Small intestine (tissue), 7 donors: ENCODE measurements around the gene INTS1. TPM values are rescaled to one million over a fixed set of nuclear protein-coding genes. Genes with fewer than 3 reads are reported as not detected.
A peak's percentile ranks its signal among the peaks of the same experiment; 100 is the strongest.

Source experiments
- DNase-seq, 2 donors: peaks; one replicate each; pipeline versions ENCODE4 v3.0.0 to v3.0.0-alpha.2; 2013
- FAIRE-seq: peaks from 2 replicates; lab custom pipeline; 2012; peaks lifted over from hg19 to GRCh38; lab: Jason Lieb, UNC
- H3K27ac ChIP-seq, 3 donors: one replicate each; pipeline ENCODE4 v1.5.1; 2013; ENCODE audit warnings: low read length in 2 of 3, mild to moderate bottlenecking in 2 of 3, control low read depth in 1 of 3, inconsistent platforms in 1 of 3, low read depth in 1 of 3, moderate library complexity in 1 of 3
- H3K27me3 ChIP-seq, 3 donors: one replicate each; pipeline ENCODE4 v1.6.1; 2013; ENCODE audit warnings: low read length in 3 of 3, inconsistent platforms in 1 of 3; ENCODE audit not compliant: control insufficient read depth in 3 of 3, insufficient read depth in 3 of 3
- H3K36me3 ChIP-seq, 3 donors: one replicate each; pipeline ENCODE4 v1.6.1; 2013; ENCODE audit warnings: low read length in 3 of 3, inconsistent platforms in 1 of 3, low read depth in 1 of 3, mild to moderate bottlenecking in 1 of 3, moderate library complexity in 1 of 3; ENCODE audit not compliant: control insufficient read depth in 3 of 3, insufficient read depth in 2 of 3
- H3K4me1 ChIP-seq, 3 donors: one replicate each; pipeline ENCODE4 v1.6.1; 2013; ENCODE audit warnings: low read length in 2 of 3, inconsistent platforms in 1 of 3, low read depth in 1 of 3, mild to moderate bottlenecking in 1 of 3, moderate library complexity in 1 of 3; ENCODE audit not compliant: control insufficient read depth in 3 of 3, insufficient read depth in 2 of 3
- H3K4me3 ChIP-seq, 3 donors: one replicate each; pipeline ENCODE4 v1.5.1; 2013; ENCODE audit warnings: low read length in 3 of 3, control low read depth in 1 of 3, inconsistent platforms in 1 of 3, low read depth in 1 of 3, mild to moderate bottlenecking in 1 of 3, moderate library complexity in 1 of 3
- H3K9me3 ChIP-seq, 2 donors: one replicate each; pipeline ENCODE4 v1.6.1; 2013; ENCODE audit warnings: low read depth in 1 of 2, low read length in 1 of 2; ENCODE audit not compliant: control insufficient read depth in 2 of 2, insufficient read depth in 1 of 2
- WGBS, 3 donors: extraction: QIAGEN DNeasy Blood & Tissue Kit; methylation state at CpG; one replicate each; pipeline ENCODE4 v1.1.7; 2013; 5-methylcytosine and 5-hydroxymethylcytosine counted together
- polyA plus RNA-seq, 4 donors: library from polyadenylated mRNA; stranded (reverse) in 3 of 4; unstranded in 1 of 4; fragments of 200-250 nt in 3 of 4; fragments of 120-200 nt in 1 of 4; gene quantifications; one replicate each; pipeline versions ENCODE4 v1.2.1 to v1.2.3, GENCODE V29; 2013
- donor health status: healthy with polysubstance abuse.
- donor health status: control.
- donor health status: control.
- donor health status: Bipolar disorder and iron deficiency.
- donor health status: healthy.

The INTS1 gene
- polyA plus RNA-seq, 4 donors, result 48.9 to 83.2 (median 68.9) TPM

GRCh38 chr7:1458683-1459511 is 45.3 kb downstream of the INTS1 start, which contains the start of gene MICALL2:
TSS of gene MICALL2 (minus strand) at chr7:1459470. CDS start at chr7:1459326, 144 bp downstream.
- no peak for FAIRE-seq
- Histone ChIP-seq H3K27ac (peak within 1 kb of the TSS; percentile 94 to 95 (median 95)), H3K27me3 (no peaks in the 10 kb centered on the region), H3K36me3 (peaks cover 0 to 16% (median 0%) of the 10 kb centered on the region in 3 donors), H3K9me3 (no peaks in the 10 kb centered on the region), H3K4me1 (peaks cover 0 to 82% (median 3%) of the 10 kb centered on the region in 3 donors), H3K4me3 (peak within 1 kb of the TSS; percentile 52 to 84 (median 80))
- 0 to 3% (median 2%) methylated on average over 52 to 69 of the region's 69 CpGs for WGBS, 3 donors
- peak; percentile 61 to 74 for DNase-seq

- peaks cover 0 to 23% (median 0%) of the 10 kb centered on the region in 3 donors for H3K36me3 ChIP-seq
- peaks cover 0 to 74% (median 2%) of the 10 kb centered on the region in 3 donors for H3K4me1 ChIP-seq
- no peaks in the 10 kb centered on the region for H3K27me3 ChIP-seq
- peak overlapping the region; percentile 52 to 84 (median 80) for H3K4me3 ChIP-seq
- 9 to 33% (median 25%) methylated on average over 22 to 23 of the region's 23 CpGs for WGBS, 3 donors
- H3K9me3 ChIP-seq, result no peaks in the 10 kb centered on the region
- peak overlapping the region in 2 of 3 donors; percentile 61 to 87 for H3K27ac ChIP-seq
- FAIRE-seq (no peak), DNase-seq (no peak)
These were observed 46.1 kb downstream of the INTS1 start for GRCh38 chr7:1457949-1458682.

GRCh38 chr7:1457059-1457948 is 46.9 kb downstream of the INTS1 start:
- DNase-seq (peak; percentile 41 to 61), FAIRE-seq (no peak)
- Histone ChIP-seq H3K9me3 (no peaks in the 10 kb centered on the region), H3K36me3 (peaks cover 0 to 28% (median 0%) of the 10 kb centered on the region in 3 donors), H3K27ac (peak overlapping the region in 2 of 3 donors; percentile 9), H3K4me3 (peak overlapping the region; percentile 52 to 84 (median 80)), H3K27me3 (no peaks in the 10 kb centered on the region), H3K4me1 (peaks cover 0 to 66% (median 2%) of the 10 kb centered on the region in 3 donors)
- WGBS, 3 donors, result 19 to 51% (median 21%) methylated on average over 15 to 18 of the region's 18 CpGs

GRCh38 chr7:1455955-1456354 is 48.2 kb downstream of the INTS1 start:
- no peaks in the 10 kb centered on the region for H3K27me3 ChIP-seq
- FAIRE-seq (no peak), DNase-seq (no peak)
- 71 to 80% (median 74%) methylated on average over 13 of the region's 13 CpGs for WGBS, 3 donors
- H3K36me3 ChIP-seq, result peaks cover 0 to 39% (median 0%) of the 10 kb centered on the region in 3 donors
- no peaks in the 10 kb centered on the region for H3K9me3 ChIP-seq
- H3K4me1 ChIP-seq, result peaks cover 0 to 52% (median 0%) of the 10 kb centered on the region in 3 donors
- peak overlapping the region; percentile 12 to 80 (median 66) for H3K27ac ChIP-seq
- H3K4me3 ChIP-seq, result peak overlapping the region in 1 of 3 donors; percentile 13

GRCh38 chr7:1455241-1455939 is 48.8 kb downstream of the INTS1 start:
- FAIRE-seq (no peak), DNase-seq (peak; percentile 70 to 83)
- Histone ChIP-seq H3K9me3 (no peaks in the 10 kb centered on the region), H3K36me3 (peaks cover 0 to 45% (median 0%) of the 10 kb centered on the region in 3 donors), H3K4me3 (peak overlapping the region in 2 of 3 donors; percentile 4 to 13), H3K27me3 (no peaks in the 10 kb centered on the region), H3K27ac (peak overlapping the region; percentile 12 to 80 (median 66)), H3K4me1 (peaks cover 0 to 47% (median 0%) of the 10 kb centered on the region in 3 donors)
- 9 to 51% (median 35%) methylated on average over 24 to 26 of the region's 26 CpGs for WGBS, 3 donors

GRCh38 chr7:1454542-1454941 is 49.6 kb downstream of the INTS1 start:
- FAIRE-seq (no peak), DNase-seq (no peak)
- Histone ChIP-seq H3K36me3 (peaks cover 0 to 52% (median 0%) of the 10 kb centered on the region in 3 donors), H3K4me1 (peaks cover 0 to 41% (median 0%) of the 10 kb centered on the region in 3 donors), H3K27me3 (no peaks in the 10 kb centered on the region), H3K27ac (peak overlapping the region in 2 of 3 donors; percentile 66 to 80), H3K9me3 (no peaks in the 10 kb centered on the region), H3K4me3 (no peak overlapping the region)
- WGBS, 3 donors, result 55 to 81% (median 58%) methylated on average over 13 to 14 of the region's 14 CpGs

GRCh38 chr7:1452205-1452604 is 52.0 kb downstream of the INTS1 start:
- H3K4me3 ChIP-seq, result no peak overlapping the region
- no peak overlapping the region for H3K27ac ChIP-seq
- H3K27me3 ChIP-seq, result no peaks in the 10 kb centered on the region
- peaks cover 0 to 73% (median 3%) of the 10 kb centered on the region in 3 donors for H3K36me3 ChIP-seq
- DNase-seq, result no peak
- no peaks in the 10 kb centered on the region for H3K9me3 ChIP-seq
- peaks cover 0 to 26% (median 0%) of the 10 kb centered on the region in 3 donors for H3K4me1 ChIP-seq
- no peak for FAIRE-seq
- WGBS, 3 donors, result 67 to 76% (median 69%) methylated on average over 19 of the region's 19 CpGs
